Measurements from ENCODE around the gene PRPF18. TPM values are rescaled to one million over a fixed set of nuclear protein-coding genes. Genes with fewer than 3 reads are reported as not detected.
A peak's percentile ranks its signal among the peaks of the same experiment; 100 is the strongest.

PRPF18 gene
- total and polyA plus RNA-seq, 2 of the 4 experiments (the other 2 are of a cell fraction): 10.0 to 16.9 TPM

- WGBS, 2 experiments (ENCODE audit: extremely low coverage in 2 of 2, insufficient read length in 1 of 2): no CpG with 5 or more reads among the region's 2 CpGs
- Histone ChIP-seq H3K4me3 (ENCODE audit: insufficient read depth, low read depth, low read length) (no peak overlapping the region), H2BK20ac (ENCODE audit: low read depth, low read length) (no peak overlapping the region), H3K23ac (ENCODE audit: low read depth, low read length) (no peak overlapping the region), H3K14ac (replicated peaks; ENCODE audit: low read depth, low read length) (no peak overlapping the region), H2AK9ac (replicated peaks; ENCODE audit: low read depth, low read length, poor library complexity) (no peak overlapping the region), H3K27ac (ENCODE audit: insufficient read depth, low read length) (no peak overlapping the region), H3K4ac (ENCODE audit: low read depth, low read length) (no peak overlapping the region), H4K20me1 (ENCODE audit: insufficient read depth, low read length) (no peaks in the 10 kb centered on the region), H3K9ac (ENCODE audit: low read depth, low read length) (no peak overlapping the region), H2AK5ac (ENCODE audit: low read depth, low read length) (no peak overlapping the region), H2BK5ac (ENCODE audit: low read depth, low read length, poor library complexity, severe bottlenecking) (no peak overlapping the region), H4K5ac (ENCODE audit: low read depth, low read length) (no peak overlapping the region), H2AFZ (replicated peaks; ENCODE audit: low read length, poor library complexity) (no peak overlapping the region), H3K4me2 (ENCODE audit: low read depth, low read length) (no peak overlapping the region), H2BK120ac (ENCODE audit: low read depth, low read length) (no peak overlapping the region), H2BK15ac (ENCODE audit: low read depth, low read length) (no peak overlapping the region), H3K9me3 (ENCODE audit: control insufficient read depth, insufficient read depth, low read length) (no peaks in the 10 kb centered on the region), H4K91ac (ENCODE audit: insufficient read depth, low read depth, low read length) (no peak overlapping the region), H3K36me3 (ENCODE audit: control insufficient read depth, insufficient read depth, low read length) (peaks cover 4% of the 10 kb centered on the region), H3K9me1 (ENCODE audit: insufficient read depth, low read length) (no peaks in the 10 kb centered on the region), H4K8ac (ENCODE audit: low read depth in 2 of 2, low read length in 2 of 2) (no peak overlapping the region), H3K4me1 (ENCODE audit: control insufficient read depth, insufficient read depth, low read length) (no peaks in the 10 kb centered on the region), H3K18ac (ENCODE audit: low read depth, low read length) (no peak overlapping the region), H3K27me3 (ENCODE audit: control insufficient read depth, insufficient read depth, low read length) (no peaks in the 10 kb centered on the region), H3K79me1 (ENCODE audit: low read depth in 1 of 2, low read length in 2 of 2) (peaks cover 0 to 7% of the 10 kb centered on the region in 2 experiments; a peak in 2 of 4 replicates), H3K56ac (ENCODE audit: extremely low read depth, insufficient read depth, low read length) (no peak overlapping the region)
- ATAC-seq (ENCODE audit: low read depth): no peak
- dilution Hi-C loops (cut with HindIII; ENCODE audit: low sequenced_read_pairs, unreplicated experiment): no loop called here
- ChIA-PET CTCF (interaction anchor here (1.1 to 1.4 kb wide), 2 partner anchors 9 kb away, joined by 3 to 4 read pairs; no protein-coding TSS in a partner anchor), POLR2A (ENCODE audit: unreplicated experiment) (no interaction called here)
- no peak for DNase-seq
- BruUV-seq (replicated peaks): no TSS peak
- intact Hi-C loops (cut with micrococcal nuclease): no loop called here
- TF ChIP-seq CEBPB (IDR thresholded peaks at IDR 0.05; ENCODE audit: low read depth, low read length) (no peak), MAFK (IDR thresholded peaks at IDR 0.05; ENCODE audit: low read depth, low read length) (peak; percentile 97)
- in situ Hi-C loops (cut with MboI; ENCODE audit: low sequenced_read_pairs): no loop called here
Observed at GRCh38 chr10:13604357-13605040, 17.7 kb downstream of the PRPF18 start.

Measured in IMR-90 (cell line).